HL-60/S4 treated with phorbol 12-myristate 13-acetate at 8.2 ng/mL for 4 days and 3 days (cell line): ENCODE data around the gene HOXB6.

ENCODE experiments used
- in situ Hi-C: fragments of 300-500 bp; cut with MboI; formaldehyde crosslinking; loops from 2 replicates; pipeline ENCODE4 v1.15.0; 2022; ENCODE audit warnings: low sequenced_read_pairs

The HOXB6 gene

DNA sequence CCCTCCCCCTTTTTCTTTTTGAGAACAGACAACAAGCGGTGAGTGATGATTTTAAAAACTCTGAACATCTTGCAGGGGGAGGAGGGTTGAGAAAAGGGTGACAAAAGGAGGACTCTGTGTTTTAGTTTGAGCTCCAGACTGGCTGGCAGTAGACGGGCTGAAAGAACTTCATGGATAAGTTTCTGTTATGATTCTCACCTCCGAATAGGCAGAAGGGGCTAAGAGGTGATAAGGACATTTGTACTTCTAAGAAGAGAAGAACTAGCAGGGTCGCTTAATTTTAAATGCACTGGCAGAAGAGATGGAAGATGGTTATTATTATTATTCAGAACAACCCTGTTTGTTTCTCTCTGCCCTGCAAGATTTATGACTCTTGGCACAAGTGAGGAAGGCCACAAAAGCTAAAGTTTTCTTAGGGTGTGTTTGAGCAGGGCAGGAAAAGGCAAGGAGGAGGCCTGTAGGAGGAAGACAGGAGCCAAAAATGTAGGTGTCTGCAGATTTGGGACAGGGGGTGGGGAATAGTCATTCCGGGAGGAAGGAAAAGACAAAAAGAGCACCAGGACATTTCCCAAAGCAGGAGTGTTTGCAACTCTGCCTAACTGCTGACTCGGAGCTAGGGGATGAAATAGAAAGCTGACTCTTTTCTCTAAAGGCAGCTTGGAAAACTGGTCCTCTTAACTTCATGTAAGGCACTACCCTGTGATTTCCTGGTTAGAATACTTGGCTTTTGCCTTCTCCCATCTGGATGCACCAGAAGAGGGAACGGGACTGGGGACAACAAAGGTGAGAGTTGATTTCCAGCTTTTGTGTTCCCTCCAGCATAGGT lies 48.0 kb downstream of the HOXB6 start:
- in situ Hi-C loops: no loop called here

DNA sequence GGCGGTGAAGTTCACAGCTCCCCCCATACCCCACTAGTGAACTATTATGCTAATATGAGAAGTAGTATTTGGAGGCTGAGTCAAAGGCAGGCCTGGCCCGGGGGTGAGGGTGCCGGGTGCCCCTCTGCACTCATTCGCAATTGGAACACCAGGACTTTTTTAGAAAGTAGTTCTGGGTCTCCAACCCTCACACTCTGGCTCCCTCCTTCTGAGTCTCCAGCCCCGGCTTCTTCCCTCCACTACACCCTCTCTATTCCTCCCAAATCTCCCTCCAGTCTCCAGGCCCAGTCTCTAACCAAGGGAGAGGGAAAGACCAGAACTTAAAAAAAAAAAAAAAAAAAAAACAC lies 48.6 kb downstream of the HOXB6 start:
- in situ Hi-C loops: no loop called here

DNA sequence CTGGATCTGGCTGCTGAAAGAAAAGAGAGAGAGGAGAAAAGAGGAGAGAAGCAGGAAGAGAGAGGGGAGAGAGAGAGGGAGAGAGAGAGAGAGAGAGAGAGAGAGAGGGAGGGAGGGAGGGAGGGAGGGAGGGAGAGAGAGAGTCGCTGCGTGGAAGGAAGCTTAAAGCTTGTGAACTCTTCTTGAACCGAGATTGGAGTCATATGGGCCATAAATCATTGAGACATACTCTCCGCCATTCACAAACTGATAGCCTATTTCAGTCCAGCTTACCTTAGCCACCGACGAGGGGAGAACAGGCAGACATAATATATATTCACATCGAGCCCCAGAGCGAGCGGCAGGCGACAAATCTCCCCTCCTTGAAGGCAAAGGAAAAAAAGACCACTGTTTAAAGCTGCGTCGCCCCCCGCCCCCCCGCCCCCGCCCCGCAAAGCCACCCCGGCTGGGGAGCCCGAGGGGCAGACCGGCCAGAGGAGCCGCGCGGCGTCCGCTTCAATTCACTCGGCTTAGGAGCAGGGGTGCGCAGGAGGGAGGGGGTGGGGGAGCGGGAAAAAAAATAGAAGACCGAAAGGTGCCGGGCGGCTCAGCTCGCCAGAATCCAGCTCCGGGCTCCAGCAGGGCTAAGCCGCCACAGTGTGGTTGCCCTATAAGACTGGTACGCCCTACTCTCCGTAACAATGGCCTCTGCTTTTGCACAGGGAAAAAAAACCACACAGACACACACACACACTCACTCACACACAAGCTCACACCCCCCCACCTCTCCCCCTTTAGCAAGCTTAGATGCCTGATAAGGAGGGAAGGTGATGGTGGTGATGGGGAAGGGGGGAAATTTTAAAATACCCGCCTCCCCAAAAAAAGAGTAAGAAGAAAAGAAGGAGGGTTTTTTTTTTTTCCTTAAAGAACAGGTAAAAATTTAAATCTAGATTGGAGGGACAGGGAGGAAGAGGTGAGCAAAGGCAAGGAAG lies 49.2 kb downstream of the HOXB6 start:
- in situ Hi-C loops: no loop called here

DNA sequence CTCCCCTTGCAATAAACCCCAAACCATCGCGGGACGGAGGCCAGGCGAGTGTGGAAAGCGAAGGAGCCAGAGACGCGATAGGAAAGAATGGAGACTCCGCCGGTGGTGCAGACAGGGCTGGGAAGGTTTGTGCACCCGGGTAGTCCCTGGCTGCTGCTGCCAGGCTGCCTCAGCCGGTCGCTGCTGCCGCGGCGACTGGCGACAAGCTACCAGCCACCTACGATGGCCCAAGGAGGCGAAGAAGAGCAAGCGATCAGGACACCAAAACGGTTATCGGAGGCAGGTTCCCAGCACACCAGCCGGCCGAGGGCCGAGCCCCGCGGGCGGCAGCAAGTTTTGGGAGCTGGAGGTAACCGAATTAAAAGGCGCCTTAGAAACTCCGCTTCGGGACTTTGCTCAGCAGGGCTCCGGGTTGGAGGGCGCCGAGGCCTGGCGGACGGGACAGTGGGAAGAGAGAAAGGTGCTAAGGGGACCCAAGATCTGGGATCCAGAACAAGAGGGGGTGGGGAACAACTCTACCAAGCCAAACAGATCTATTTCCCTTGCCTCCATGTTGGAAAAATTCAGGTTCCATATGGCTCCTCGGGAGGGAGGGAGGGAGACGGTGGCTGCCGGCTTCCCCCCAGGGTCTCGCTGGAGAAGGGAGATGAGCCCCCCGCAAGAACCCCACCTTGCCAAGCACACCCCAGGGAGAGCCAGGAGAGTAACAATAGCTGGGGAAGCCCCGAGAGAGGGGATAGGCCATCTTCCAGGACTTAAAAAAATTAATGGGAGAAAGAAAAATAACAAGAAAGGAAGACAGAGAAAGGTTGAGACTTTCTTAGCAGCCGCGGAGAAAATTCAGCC lies 50.2 kb downstream of the HOXB6 start:
- in situ Hi-C loops: no loop called here

DNA sequence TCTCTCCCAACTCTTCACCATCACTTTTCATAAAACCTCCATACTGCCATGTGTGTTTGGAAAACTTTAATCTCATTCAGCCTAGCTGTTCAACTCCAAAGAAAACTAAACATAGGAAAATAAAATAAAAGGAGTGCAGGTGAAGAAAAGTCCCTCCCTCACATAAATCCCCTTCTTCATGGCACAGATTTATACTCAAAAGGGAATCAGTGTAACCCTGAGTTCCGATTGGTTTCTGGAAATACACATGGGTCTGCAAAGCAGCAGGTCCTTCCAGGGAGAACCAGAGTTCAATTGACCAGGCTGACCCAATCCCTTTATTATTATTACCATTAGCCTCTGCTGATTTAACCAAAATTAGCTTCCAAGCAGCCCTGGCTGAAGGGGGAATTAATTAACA lies 51.0 kb downstream of the HOXB6 start:
- in situ Hi-C loops: no loop called here

DNA sequence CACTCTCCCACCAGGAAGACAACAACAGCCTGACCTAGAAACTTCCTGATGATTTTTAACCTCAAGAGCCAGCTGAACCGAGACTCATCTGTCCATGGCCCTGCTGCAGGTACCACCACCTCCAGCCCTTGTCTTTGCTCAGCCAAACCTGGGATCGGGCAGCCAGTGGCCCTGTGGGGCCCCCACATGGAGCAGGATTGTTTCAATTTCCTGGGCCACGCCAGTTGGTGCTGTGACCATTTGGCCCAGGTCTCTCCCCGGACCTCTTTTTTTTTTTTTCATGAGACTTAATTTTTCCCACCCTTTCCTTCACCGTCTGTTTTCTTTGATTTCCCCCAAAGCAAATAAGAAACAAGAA lies 51.6 kb downstream of the HOXB6 start:
- in situ Hi-C loops: no loop called here

DNA sequence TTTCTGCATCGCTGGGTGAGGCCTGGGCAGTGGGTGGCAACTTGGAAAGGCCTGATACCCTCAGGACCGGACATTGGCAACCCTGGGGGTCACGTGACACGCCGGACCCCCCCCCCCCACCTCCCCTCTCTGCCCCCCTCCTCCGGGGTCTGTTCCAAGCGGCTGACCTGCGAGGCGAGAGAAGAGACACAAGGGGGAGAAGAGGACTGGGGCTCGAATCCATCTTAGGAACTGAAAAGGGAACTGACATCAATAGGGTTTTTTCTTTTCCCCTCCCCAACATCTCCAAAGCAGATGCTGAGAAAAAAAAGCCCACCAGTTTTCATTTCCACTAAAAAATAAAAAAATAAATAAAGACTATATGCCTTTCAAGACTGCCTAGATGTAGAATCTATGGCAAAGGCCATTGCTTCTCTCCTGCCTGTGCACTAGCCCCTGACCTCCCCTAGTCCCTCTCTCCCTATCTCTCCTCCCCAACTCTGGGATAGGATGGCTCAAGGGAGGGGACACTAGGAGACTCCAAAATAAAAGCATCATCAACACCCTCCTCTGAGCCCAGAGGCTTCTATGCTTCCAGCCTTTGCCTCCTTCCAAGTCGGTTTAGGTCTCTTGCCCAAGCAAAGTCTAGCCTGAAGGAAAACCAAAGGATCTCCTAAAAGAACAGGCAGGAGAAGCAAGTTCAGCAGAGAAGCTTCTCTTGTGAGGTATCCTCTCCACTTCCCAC lies 52.2 kb downstream of the HOXB6 start:
- in situ Hi-C loops: no loop called here

DNA sequence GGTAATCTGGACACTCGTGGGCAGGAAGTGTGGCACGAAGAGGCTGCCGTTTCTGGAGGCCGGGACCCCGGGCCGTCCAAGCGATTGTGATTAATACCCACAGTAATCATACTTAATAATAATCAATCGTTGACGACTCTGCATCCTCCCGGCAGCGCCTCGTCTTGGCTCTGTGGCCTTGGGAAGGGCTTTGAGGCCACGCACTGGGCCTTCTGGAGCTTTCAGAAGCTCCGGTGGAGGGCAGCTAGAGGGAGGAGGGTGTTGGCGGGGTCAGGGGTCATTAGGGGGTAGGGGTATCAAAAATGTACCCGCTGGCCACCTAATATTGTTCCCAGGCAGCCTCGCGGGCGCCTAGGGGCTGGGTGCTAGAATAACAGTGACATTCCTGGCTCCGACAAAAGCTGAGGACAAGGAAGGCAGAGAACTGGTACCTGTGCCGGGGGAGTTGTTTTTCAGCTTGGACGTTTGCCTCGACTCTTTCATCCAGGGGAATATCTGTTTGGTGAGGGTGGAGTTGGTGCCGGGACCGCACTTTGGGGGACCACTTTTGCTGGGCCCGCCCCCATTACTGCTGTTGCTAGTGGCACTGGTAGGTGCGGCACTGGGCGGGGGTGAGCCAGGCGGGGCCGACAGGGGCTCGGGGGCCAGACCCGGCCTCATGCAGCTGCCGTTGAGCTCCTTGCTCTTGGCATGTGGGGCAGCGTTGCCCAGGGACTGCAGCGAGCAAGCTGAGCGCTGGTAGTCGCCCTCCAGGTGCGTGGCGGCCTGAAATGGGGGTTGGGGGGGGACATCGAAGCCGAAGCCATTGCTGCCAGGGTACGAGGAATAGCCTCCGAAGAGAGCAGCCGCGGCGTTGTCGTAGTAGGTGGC lies 53.0 kb downstream of the HOXB6 start:
- in situ Hi-C loops: no loop called here

DNA sequence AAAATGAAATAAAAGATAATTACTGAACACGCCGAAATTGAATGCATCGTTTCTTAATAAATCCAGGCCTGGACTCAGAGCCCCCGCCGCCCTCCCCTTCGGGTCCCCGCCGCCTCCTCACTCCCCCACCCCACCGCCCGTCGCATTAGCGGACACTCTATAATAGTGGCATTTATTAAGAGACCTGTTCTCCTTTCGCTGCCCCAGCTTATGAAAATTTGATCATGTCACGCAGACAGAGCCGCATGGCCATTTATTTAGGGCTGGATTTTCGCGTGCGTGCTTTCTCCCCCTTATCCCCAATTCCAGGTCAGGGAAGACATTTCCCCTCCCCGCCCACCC lies 53.6 kb downstream of the HOXB6 start:
- in situ Hi-C loops: no loop called here

DNA sequence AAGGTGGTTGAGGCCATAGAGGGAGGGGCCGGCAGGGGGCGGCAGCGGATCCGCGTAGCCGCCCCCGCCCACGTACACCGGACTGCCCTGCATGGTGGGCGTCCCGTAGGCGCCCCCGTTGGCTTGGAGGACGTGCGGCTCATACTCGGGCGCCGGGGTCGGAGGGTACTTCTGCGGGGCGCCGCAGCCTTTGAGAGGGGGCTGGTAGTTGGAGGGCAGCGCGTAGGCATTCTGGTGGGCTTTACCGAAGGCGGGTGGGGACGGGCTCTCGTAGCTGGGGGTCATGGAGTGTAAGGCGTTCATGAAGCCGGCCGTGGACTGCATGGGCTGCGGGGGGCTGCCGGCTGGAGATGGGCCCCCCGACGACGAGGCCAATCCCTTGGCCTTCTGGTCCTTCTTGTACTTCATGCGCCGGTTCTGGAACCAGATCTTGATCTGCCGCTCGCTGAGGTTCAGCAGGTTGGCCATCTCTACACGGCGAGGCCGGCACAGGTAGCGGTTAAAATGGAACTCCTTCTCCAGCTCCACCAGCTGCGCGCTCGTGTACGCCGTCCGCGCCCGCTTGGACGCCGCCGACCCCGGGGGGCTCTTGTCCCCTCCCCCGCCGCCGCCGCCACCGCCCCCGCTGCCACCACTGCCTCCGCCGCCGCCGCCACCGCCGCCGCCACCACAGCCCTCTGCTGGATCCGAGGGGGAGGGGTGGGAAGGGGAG lies 54.1 kb downstream of the HOXB6 start:
- in situ Hi-C loops: no loop called here

DNA sequence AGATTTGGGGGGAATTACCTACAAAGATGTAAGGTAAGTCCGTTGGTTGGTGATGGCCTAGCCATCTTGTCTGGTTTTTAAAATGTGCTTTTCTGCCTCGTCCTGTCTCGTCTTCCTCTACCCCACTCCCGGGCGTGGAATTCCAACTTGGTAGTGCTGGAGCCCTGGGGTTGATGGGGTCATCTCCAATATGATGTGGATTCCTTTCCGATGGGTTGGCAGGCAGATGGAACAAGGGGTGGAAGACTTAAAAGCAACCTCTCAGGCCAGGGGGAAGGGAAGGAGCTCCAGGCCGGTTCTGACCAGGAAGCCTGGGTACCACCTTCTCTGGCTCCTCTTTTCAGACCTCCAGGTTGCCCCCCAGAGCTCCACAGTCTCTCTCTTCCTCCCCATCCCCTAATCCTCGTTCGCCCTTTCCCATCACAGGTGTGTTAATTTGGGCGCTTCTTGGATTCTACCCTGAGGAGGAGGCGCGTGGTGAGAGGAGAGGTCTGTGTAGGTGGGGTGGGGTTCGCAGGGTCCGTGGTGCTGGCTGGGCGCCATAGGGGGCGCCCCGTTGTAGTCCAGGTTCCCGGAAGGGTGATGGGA lies 54.8 kb downstream of the HOXB6 start:
- in situ Hi-C loops: no loop called here

DNA sequence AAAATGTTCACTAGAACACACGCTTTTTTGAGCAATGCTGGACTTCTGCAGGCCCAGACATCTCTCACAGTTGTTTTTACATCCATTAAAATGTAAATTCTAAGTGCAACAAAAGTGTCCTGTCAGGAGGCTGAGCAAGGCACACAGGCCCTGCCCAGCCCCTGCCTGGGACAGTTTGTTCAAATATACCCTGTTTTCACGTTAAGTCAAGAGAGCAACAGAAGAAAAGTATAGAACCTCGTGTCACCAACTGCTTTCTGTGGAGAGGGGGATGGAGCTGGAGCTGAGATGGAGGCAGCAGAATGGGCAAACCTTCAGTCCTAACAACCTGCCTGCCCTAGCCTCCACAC lies 55.5 kb downstream of the HOXB6 start:
- in situ Hi-C loops: no loop called here

DNA sequence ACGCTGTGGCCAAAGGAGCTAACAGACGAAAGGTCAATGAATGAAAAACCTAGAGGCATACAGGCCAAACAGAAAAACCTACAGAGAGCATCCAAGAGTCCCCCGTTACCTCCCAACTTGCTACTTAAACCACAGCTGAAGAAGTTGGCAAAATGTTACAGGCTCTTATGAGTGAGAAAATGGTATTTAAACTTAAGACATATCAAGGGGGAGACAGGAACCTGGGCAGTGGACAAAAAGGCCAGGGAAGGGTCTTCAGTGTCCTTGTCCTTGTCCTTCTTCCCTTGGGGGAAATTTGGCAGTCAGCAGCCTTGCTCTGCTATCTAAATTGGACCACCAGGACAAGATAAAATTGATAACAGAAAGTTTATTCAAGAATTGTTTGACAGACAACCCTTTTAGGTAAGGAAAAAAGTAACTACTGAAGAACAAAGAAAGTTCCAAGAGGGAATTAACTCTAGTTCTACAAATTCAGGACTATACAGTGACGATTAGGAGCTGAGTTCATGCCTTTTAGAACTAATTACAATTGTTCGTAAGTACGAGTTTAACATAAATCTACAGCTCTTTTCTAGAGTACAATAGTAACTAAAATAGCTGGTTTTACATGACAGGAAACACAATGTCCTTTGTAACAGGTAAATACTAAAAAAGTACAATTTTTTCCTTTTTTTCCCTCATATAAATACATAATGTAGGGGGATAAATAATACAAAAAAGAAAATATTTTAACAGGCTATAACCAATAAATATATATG lies 56.1 kb downstream of the HOXB6 start:
- in situ Hi-C loops: no loop called here

DNA sequence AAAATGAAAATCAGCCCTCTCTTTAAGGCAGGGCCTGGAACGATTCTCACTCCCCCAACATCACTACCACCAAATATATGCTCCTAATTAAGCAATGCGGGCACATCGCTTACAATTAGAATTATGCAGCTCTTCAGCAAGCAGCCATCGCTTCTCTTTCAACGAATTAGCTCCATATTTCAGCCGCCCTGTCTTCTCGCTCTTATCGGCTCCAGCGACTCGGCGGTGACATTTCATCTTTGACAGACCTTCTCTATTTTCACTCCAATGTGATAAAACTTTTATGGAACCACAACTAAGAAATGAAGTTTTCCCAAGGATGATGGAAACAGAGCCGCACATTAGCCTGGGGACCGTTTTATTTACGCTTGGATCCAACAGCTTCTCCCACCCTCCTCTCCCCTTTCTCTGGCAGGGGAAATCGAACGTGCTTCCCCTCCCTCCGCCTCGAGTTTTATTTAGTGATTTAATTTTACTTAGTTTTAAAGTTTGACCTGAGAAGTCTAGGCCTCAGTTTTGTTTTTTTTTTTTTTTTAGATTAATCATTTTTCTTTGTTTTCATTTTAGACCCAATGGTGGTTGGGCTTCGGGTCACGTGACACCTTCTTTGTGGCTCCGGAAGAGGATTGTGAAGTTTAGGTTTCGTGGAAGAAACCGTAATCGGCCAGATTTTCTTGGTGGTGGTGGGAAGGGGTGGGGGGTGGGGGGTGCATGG lies 56.8 kb downstream of the HOXB6 start:
- in situ Hi-C loops: no loop called here

DNA sequence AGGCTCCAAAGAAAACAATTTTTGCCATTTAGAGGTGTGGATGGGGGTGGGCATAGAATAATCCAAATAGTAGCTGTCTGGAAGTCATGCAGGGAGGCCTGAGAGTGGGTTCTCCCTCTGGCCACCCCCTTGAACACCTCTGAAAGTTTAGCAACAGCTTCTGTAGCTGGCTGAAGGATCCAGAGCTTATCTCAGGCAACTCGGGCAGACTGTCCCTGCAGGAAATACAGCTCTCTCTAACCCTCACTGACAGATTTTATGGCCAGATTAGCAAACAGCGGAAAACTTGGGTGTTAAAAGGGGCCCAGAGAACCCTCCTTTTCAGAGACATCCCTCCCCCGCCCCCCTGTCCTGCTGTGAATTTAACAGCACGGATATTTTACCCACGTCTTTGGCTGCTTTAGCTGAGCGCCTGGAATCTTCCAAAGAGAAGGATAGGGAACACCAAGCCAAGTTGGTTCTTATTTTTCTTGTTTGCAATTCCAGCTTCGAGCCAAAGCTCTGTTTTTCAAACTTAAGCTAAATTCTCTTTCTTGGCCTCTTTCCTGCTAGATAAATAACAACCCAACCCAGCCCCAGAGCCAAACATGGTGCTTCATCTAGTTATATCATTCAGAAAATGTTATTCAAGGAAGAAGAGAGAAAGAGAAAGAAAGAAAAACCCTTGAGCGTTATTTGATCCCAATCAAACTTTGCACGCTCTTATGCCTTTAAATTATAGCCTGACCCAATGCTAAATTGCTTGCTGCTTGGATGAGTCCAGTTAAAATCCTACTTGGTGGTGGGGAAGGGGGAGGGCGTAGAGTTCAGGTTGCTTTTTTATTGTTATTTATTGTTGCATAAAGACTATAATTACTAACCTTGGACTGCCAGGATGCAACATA lies 57.6 kb downstream of the HOXB6 start:
- in situ Hi-C loops: no loop called here

DNA sequence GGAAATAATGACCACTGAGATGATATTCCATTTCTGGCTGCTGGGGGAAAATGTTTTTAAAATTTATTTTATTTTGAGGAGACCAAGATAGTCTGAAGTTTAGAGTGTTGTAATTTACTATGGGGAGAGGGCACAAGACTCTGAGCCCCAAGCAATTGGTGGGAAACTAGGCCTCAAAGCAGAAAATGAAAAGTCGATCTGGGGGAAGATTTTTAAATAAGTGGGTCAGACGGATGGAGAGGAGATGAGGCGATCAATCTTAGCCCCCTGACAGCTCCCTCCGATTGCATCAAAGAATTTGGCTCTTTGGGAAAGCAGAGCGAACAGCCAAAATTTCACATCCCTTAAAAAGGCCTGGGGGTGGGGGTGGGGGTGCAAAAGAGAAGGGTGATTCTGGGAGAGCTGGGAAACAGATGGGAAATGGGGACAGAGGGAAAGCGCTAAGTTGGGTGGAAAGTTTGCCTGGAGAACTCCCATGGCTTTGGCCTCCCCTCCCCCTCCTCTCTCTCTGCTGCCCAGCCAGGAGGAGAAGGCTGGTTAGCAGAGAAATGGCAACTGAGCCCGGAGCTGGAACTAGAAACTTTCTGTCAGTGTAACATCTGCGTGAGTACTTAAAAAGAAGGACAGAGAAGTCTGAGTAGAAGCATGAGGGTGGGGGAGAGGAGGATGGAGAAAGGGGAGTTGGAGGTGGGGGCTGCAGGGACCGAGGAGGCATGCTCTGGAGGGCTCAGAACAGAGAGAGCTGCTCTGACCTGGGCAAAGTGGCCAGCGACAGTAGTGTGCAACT lies 58.5 kb downstream of the HOXB6 start:
- in situ Hi-C loops: no loop called here
